H9 (cell line): ENCODE results near the gene NDUFB8. TPM values are rescaled to one million over a fixed set of nuclear protein-coding genes. Genes with fewer than 3 reads are reported as not detected.

Experiments
- DNase-seq: peaks from one replicate; pipeline ENCODE4 v3.0.0-alpha.2; 2017
- H2AFZ ChIP-seq: one replicate; pipeline ENCODE4 v1.6.1; 2013; ENCODE audit warnings: mild to moderate bottlenecking, low read length, control low read depth, moderate library complexity
- H2AK5ac ChIP-seq: 2 replicates; pipeline ENCODE4 v1.6.1; 2013; ENCODE audit warnings: low read length, control low read depth, mixed read lengths; ENCODE audit not compliant: insufficient read length
- H2BK120ac ChIP-seq: one replicate; pipeline ENCODE4 v1.6.1; 2013; ENCODE audit warnings: low read depth, mild to moderate bottlenecking, low read length, control low read depth, inconsistent platforms; ENCODE audit not compliant: poor library complexity, severe bottlenecking
- H2BK12ac ChIP-seq: 2 replicates; pipeline ENCODE4 v1.6.1; 2013; ENCODE audit warnings: low read length, control low read depth, mixed read lengths, low read depth; ENCODE audit not compliant: insufficient read length
- H2BK15ac ChIP-seq: 2 replicates; pipeline ENCODE4 v1.6.1; 2013; ENCODE audit warnings: low read depth, low read length, control low read depth
- H2BK20ac ChIP-seq: one replicate; pipeline ENCODE4 v1.6.1; 2013; ENCODE audit warnings: low read depth, mild to moderate bottlenecking, low read length, control low read depth, inconsistent platforms; ENCODE audit not compliant: poor library complexity, severe bottlenecking
- H2BK5ac ChIP-seq: 2 replicates; pipeline ENCODE4 v1.6.1; 2013; ENCODE audit warnings: low read length, control low read depth, mixed read lengths; ENCODE audit not compliant: insufficient read length
- H3K14ac ChIP-seq: 2 replicates; pipeline ENCODE4 v1.6.1; 2013; ENCODE audit warnings: low read length, control low read depth; ENCODE audit not compliant: insufficient read depth
- H3K18ac ChIP-seq: 2 replicates; pipeline ENCODE4 v1.6.1; 2013; ENCODE audit warnings: low read depth, mild to moderate bottlenecking, mixed read lengths, low read length, control low read depth; ENCODE audit not compliant: insufficient read length
- H3K23ac ChIP-seq: 2 replicates; pipeline ENCODE4 v1.6.1; 2013; ENCODE audit warnings: low read length, control low read depth, mixed read lengths, low read depth; ENCODE audit not compliant: insufficient read length
- H3K23me2 ChIP-seq: 2 replicates; pipeline ENCODE4 v1.6.1; 2013; ENCODE audit warnings: low read depth, mild to moderate bottlenecking, mixed read lengths, low read length, control low read depth; ENCODE audit not compliant: insufficient read length, poor library complexity, severe bottlenecking
- H3K27ac ChIP-seq: 2 replicates; pipeline ENCODE4 v1.5.1; 2013; ENCODE audit warnings: low read length, control low read depth, mixed read lengths, low read depth; ENCODE audit not compliant: insufficient read length
- H3K27me3 ChIP-seq: 2 replicates; pipeline ENCODE4 v1.6.1; 2013; ENCODE audit warnings: low read length, control low read depth, inconsistent platforms; ENCODE audit not compliant: insufficient read depth
- H3K4ac ChIP-seq: 2 replicates; pipeline ENCODE4 v1.6.1; 2013; ENCODE audit warnings: low read depth, mild to moderate bottlenecking, control low read depth, inconsistent platforms, low read length, moderate library complexity
- H3K4me1 ChIP-seq: 2 replicates; pipeline ENCODE4 v1.6.1; 2013; ENCODE audit warnings: low read length, control low read depth, inconsistent platforms; ENCODE audit not compliant: insufficient read depth
- H3K4me2 ChIP-seq: 2 replicates; pipeline ENCODE4 v1.6.1; 2013; ENCODE audit warnings: low read length, control low read depth, mixed read lengths; ENCODE audit not compliant: insufficient read length, insufficient read depth
- H3K56ac ChIP-seq: 2 replicates; pipeline ENCODE4 v1.6.1; 2013; ENCODE audit warnings: low read depth, mild to moderate bottlenecking, mixed read lengths, low read length, control low read depth; ENCODE audit not compliant: insufficient read length
- H3K79me1 ChIP-seq: 2 replicates; pipeline ENCODE4 v1.6.1; 2013; ENCODE audit warnings: low read depth, mild to moderate bottlenecking, moderate library complexity, low read length, control low read depth, inconsistent platforms; ENCODE audit not compliant: insufficient read depth, poor library complexity, severe bottlenecking
- H3K79me2 ChIP-seq: 2 replicates; pipeline ENCODE4 v1.6.1; 2013; ENCODE audit warnings: low read length, control low read depth, inconsistent platforms; ENCODE audit not compliant: insufficient read depth
- H3K9ac ChIP-seq: 2 replicates; pipeline ENCODE4 v1.6.1; 2013; ENCODE audit warnings: low read length, control low read depth, mixed read lengths; ENCODE audit not compliant: insufficient read length; ENCODE audit errors: extremely low read depth
- H3K9me3 ChIP-seq: one replicate; pipeline ENCODE4 v1.6.1; 2013; ENCODE audit warnings: low read depth, low read length, inconsistent platforms; ENCODE audit not compliant: control insufficient read depth
- H3T11ph ChIP-seq: one replicate; pipeline ENCODE4 v1.6.1; 2013; ENCODE audit warnings: mild to moderate bottlenecking, low read length, control low read depth, inconsistent platforms
- H4K20me1 ChIP-seq: one replicate; pipeline ENCODE4 v1.6.1; 2013; ENCODE audit not compliant: control insufficient read depth, insufficient read length, insufficient read depth
- H4K5ac ChIP-seq: 2 replicates; pipeline ENCODE4 v1.6.1; 2013; ENCODE audit warnings: low read depth, mild to moderate bottlenecking, mixed read lengths, low read length, control low read depth; ENCODE audit not compliant: insufficient read length
- H4K8ac ChIP-seq: replicated peaks from 2 replicates; pipeline ENCODE4 v1.6.1; 2013; ENCODE audit warnings: low read length, control low read depth, mixed read lengths, low read depth; ENCODE audit not compliant: insufficient read length
- H4K91ac ChIP-seq: 2 replicates; pipeline ENCODE4 v1.6.1; 2013; ENCODE audit warnings: low read depth, mild to moderate bottlenecking, moderate library complexity, mixed read lengths, low read length, control low read depth; ENCODE audit not compliant: insufficient read length
- H3K27ac Mint-ChIP-seq, 3 experiments: 2 replicates in 2 of 3; 3 replicates in 1 of 3; pipeline ENCODE4 v1.8.0; 2020 to 2021; ENCODE audit warnings: mixed read lengths in 3 of 3, mild to moderate bottlenecking in 1 of 3, moderate library complexity in 1 of 3
- H3K27me3 Mint-ChIP-seq: 2 replicates; pipeline ENCODE4 v1.8.0; 2021; ENCODE audit warnings: low read depth, mild to moderate bottlenecking, moderate library complexity, mixed read lengths
- H3K36me3 Mint-ChIP-seq, 3 experiments: 2 replicates in 2 of 3; 3 replicates in 1 of 3; pipeline ENCODE4 v1.8.0; 2020 to 2021; ENCODE audit warnings: low read depth in 3 of 3, mixed read lengths in 3 of 3; ENCODE audit not compliant: insufficient read depth in 1 of 3
- H3K4me1 Mint-ChIP-seq, 2 experiments: 2 replicates each; pipeline ENCODE4 v1.8.0; 2020; ENCODE audit warnings: mixed read lengths in 2 of 2
- H3K4me3 Mint-ChIP-seq, 2 experiments: 2 replicates in 1 of 2; 3 replicates in 1 of 2; pipeline ENCODE4 v1.8.0; 2020 to 2021; ENCODE audit warnings: mild to moderate bottlenecking in 2 of 2, mixed read lengths in 2 of 2, moderate library complexity in 1 of 2
- H3K9me3 Mint-ChIP-seq, 2 experiments: 2 replicates in 1 of 2; 3 replicates in 1 of 2; pipeline ENCODE4 v1.8.0; 2020; ENCODE audit warnings: mild to moderate bottlenecking in 2 of 2, mixed read lengths in 2 of 2, moderate library complexity in 1 of 2
- CTCF ChIP-seq: fragments of 200-600 bp; sonication (generic); conservative IDR thresholded peaks from 3 replicates; pipeline ENCODE4 v1.8.0; 2021; ENCODE audit warnings: antibody characterized with exemption, mild to moderate bottlenecking
- WGBS: extraction: QIAGEN DNeasy Blood & Tissue Kit; methylation state at CpG from one replicate; pipeline ENCODE4 v1.1.7; 2013; ENCODE audit warnings: missing lambda C conversion rate, low lambda C conversion rate, mixed read lengths; ENCODE audit not compliant: insufficient read length; ENCODE audit errors: extremely low coverage; 5-methylcytosine and 5-hydroxymethylcytosine counted together
- total RNA-seq: library from RNA; stranded (reverse); gene quantifications from 2 replicates; pipeline ENCODE4 v1.2.1, GENCODE V29; 2021

Gene NDUFB8
- total RNA-seq, 1 experiment from 2014 or later: 205 TPM

GRCh38 chr10:100496567-100496966, 33.1 kb downstream of the NDUFB8 start:
- H3K36me3 Mint-ChIP-seq: peaks cover 0 to 20% (median 0%) of the 10 kb centered on the region in 3 experiments; a peak in 3 of 7 replicates
- Histone ChIP-seq H3K27ac (no peak overlapping the region), H3T11ph (no peak overlapping the region), H3K4ac (no peak overlapping the region), H3K23me2 (no peaks in the 10 kb centered on the region), H3K9me3 (no peaks in the 10 kb centered on the region), H3K56ac (no peak overlapping the region), H3K27me3 (no peaks in the 10 kb centered on the region), H3K18ac (no peak overlapping the region), H2BK5ac (no peak overlapping the region), H3K4me1 (no peaks in the 10 kb centered on the region), H2BK12ac (no peak overlapping the region), H4K5ac (no peak overlapping the region), H4K91ac (no peak overlapping the region), H3K14ac (no peak overlapping the region), H2AFZ (no peak overlapping the region), H4K8ac (no peak overlapping the region), H3K4me2 (no peak overlapping the region), H3K9ac (no peak overlapping the region), H2BK15ac (no peak overlapping the region), H3K79me2 (no peaks in the 10 kb centered on the region), H4K20me1 (no peaks in the 10 kb centered on the region), H3K23ac (no peak overlapping the region), H2BK20ac (no peak overlapping the region), H2BK120ac (no peak overlapping the region), H2AK5ac (no peak overlapping the region), H3K79me1 (no peaks in the 10 kb centered on the region)
- no peak for TF ChIP-seq CTCF
- H3K4me1 Mint-ChIP-seq: no peaks in the 10 kb centered on the region
- H3K4me3 Mint-ChIP-seq: no peak overlapping the region
- no CpG with 5 or more reads among the region's 2 CpGs for WGBS
- H3K9me3 Mint-ChIP-seq: no peaks in the 10 kb centered on the region
- no peak for DNase-seq
- H3K27me3 Mint-ChIP-seq: peaks cover 91% of the 10 kb centered on the region
- H3K27ac Mint-ChIP-seq: no peak overlapping the region
